Cortex of kidney (tissue), 1 donor: Measurements from ENCODE around the gene MAN2B1.
"Not testable (repeated sequence)": the region's sequence is repeated elsewhere in the genome, so short reads cannot be mapped to it uniquely, and the experiment has no call there.

Source experiments
- DNase-seq: peaks from one replicate; lab custom pipeline; 2025; lab: John Stamatoyannopoulos, UW

MAN2B1 gene

DNA sequence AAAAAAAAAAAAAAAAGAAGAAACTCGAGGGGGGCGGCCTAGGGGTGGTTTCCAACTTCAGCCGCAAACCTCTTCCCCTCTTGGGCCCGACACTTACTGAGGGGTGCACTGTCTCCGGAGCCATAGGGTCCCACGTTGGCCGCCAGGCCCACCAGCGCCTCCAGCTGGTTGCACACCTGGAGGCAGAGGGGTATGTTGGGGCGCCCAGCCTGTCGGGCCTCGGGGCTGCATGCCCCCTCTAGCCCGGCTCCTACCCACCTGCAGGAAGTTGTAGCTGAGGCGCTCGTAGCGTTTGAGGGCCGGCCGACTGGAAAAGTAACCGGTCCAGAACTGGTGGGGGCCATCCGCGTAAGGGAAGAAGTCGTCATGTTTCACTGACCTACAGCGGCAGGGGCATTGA lies 8.6 kb downstream of the MAN2B1 start:
- no peak for DNase-seq

DNA sequence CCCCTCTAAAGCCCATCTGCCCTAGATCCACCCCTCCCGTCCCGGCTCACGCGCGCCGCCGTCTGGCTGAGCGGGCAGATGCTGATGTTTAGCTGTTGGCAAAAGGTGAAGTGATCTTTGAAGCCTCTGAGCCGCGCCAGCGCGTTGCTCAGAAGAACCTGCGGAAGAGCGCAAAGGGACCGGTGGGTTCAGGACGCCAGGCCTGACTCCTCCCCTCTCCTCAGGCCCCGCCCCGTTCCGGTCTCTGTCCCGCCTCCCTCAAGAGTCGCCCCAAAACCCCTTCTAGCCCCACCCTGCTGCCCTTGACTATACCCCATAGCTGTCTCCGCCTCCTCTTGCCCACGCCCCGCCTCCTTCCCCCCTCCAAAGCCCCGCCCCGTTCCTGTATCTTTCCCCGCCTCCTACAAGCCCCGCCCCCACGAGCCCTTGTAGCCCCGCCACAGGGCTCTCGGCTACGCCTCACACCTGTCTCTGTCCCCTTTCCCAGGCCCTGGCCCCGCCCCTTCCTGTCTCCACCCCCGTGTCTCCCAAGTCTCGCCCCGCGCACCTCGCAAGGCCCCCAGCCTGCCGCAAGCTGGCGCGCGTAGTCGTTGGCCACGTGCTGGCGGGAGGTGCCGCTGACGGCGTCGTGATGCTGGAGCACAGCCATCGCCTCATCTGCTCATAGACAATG lies 9.5 kb downstream of the MAN2B1 start:
- DNase-seq, result no peak

DNA sequence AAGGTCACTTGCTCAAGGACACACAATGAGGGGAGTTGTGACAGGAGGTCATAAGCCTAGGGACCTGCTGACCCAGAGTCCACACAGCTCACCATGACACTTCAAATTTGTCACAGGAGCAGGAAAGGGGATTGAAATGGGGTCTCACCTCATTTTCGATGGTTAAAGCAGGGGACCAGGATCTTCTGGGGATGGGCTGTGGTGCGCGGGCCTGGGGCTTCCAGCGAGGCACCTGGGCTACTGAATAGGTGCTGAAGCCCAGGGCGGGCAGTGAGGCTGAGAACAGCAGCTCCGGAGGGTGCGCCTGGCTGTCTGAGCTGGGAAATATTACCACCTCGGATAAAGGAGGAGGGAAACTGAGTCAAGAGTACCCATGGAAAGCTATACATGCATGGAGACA lies 11.0 kb downstream of the MAN2B1 start:
- DNase-seq, result no peak

DNA sequence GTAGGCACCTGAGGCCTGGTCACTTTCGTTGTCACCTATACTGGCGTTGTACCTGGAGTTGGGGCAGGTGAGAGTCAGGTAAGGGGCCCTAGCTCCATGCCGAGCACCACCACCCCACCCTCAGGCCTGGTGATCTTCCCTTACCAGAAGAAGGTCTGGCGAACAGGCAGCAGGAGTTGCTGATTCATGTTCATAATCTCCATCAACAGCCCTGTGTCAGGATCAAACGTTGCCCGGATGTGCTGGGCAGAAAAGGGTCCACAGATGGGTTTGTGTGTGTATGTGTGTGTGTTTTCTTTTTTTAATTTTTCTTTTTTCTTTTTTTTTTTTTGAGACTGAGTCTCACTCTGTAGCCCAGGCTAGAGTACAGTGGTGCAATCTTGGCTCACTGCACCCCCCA lies 14.3 kb downstream of the MAN2B1 start:
- no peak for DNase-seq

DNA sequence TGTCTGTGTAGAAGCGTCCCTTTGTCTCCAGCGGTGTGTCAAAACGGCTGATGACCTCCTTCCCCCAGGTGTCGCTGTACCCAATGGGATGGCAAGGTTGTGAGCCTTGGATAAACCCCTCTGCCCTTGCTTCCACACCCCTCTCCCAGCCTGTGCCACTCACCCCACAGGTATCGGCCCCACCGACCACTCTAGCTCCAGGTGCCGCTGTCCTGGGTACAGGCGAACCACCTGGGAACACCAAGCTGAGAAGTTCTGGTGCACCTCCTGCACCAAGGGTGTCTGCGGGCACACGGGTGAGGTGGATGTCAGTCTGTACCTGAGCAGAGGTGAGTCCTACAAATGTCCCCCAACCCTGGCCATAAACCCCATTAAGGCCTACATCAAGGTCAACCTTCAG lies 16.6 kb downstream of the MAN2B1 start:
- no peak for DNase-seq

DNA sequence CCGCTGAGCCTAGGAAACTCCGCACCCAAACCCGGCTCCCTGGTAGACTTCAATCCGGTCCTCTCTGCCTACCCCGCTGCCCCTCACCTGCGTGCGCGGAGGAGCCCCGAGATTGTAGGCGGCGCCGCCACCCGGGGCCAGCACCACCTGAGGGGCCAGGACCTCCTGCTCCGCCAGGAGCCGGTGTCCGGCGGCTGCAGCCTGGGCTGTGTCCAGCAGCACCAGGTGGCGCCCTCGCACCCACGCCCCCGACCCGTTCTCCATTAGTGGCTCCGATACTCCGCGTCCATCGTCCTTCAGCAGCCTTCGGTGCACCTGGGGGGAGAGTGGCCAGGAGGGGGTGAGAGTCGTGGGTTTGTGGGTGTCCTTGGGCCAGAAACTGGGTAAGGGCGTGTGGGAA lies 18.5 kb downstream of the MAN2B1 start:
- no peak for DNase-seq

DNA sequence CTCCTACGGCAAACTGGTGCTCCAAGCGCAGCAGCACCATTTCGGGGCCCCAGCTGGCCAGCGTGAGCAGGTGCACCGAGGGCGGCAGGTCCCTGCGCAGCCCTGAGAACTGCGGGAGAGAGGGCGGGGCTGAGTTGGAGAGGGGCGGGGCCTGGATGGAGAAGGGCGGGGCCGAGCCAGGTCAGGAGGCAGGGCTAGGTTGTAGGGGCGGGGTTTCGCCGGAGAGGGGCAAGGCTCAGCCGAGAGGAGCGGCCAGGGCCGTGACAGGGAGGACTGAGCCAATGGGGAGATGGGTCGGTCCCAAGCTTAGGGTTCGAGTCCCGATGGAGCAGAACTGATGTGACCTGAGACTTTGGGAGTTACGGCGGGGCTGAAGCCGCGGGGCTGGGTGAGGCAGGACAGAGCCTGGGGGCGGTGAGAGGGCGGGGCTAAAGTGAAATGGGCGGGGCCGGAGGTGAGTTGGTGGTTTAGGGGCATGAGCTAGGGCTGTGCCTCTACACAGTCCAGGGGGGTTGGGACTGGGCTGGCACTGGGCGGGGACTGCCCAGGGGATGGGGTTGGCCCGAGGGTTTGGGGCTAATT lies 19.0 kb downstream of the MAN2B1 start:
- DNase-seq, result no peak

DNA sequence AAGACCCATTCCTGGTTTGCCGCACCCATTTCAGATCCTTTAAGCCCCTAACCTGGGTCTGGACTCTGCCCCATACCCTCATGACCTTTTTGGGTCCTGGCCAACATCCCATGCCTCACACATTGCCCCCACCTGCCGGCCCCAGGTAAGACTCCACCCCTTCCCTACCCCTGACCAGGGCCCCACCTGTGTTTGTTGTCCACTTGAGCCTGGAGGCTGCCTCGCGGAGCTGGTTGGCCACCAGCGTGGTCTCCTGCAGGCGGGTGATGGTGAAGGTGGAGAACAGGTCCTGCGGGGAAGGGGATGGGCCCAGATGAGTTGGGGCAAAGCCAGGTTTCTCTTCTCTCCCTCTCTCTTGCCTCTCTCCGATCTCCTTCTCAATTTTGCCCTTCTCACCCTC lies 19.5 kb downstream of the MAN2B1 start:
- DNase-seq, result no peak

DNA sequence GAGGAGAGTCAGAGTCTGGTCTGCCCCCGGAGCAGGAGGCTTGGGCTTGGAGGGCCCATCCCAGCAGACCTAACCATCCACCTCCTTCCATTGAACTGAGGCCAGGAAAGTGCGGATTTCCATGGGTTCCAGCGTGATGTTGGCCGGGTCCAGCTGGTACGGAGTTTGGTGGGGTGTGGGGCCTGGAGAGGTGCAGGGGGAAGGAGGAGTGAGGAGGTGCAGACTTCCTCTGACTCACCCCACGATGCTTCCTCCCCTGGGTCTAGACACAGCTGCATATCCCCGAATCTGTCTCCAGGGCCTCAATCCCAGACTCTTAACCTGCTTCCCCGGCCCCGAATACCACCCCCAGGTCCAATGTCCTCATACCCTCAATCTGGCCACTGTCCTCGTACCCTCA lies 20.0 kb downstream of the MAN2B1 start:
- no peak for DNase-seq

DNA sequence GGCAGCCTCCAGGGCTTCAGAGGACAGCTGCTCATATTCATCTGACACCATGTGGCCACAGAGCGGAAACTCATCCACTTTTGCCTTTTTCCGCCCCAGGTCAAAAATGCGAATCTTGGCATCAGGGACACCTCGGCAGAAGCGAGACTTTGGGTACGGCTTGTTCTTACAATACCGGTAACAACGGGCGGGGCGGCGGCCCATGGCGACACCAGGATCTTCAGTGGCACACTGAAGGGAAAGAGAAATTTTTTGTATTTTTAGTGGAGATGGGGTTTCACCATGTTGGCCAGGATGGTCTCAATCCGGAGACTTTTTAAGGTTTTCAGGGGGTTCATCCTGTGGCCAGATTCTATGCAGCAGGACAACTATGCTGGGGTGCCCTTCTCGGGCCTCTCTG lies 22.8 kb downstream of the MAN2B1 start:
- not testable (repeated sequence) for DNase-seq

DNA sequence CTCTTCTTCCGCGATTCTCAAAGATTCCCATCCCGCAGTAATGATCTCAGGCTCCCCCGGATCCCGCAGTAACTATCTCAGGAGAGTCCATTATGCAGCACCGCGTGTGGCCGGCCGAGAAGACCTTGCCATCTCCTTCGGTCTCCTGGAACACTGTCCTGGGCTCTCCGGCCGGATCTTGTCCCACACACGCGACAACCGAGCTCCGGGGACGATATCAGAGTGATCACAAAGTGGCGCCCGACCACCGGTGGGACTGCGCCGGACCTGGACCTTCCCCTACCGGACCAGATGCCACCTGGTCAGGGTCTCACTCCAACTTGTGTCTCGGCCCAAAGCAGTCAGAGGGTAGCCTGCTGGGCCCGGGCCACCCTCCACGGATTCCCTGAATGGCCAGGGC lies 24.0 kb downstream of the MAN2B1 start:
- DNase-seq, result no peak

DNA sequence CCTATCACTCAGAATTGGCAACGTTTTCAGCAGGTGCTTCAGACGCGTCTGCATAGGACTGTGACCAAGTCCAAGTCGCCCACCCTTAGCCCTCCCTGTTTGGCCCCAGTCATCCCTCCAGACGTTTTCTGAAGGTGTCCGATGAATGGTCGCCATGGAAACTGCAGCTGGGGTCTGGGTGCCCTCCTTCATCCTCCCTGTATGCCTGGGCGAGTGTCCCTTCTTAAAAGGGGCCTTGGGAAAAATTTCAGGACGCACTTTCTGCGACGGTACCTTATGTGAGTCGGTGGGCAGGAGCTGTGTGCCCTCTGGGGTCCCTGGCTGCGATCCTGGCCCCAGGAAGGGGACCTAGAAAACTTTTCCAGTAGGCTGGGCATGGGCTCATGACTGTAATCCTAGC lies 25.1 kb downstream of the MAN2B1 start:
- no peak for DNase-seq

DNA sequence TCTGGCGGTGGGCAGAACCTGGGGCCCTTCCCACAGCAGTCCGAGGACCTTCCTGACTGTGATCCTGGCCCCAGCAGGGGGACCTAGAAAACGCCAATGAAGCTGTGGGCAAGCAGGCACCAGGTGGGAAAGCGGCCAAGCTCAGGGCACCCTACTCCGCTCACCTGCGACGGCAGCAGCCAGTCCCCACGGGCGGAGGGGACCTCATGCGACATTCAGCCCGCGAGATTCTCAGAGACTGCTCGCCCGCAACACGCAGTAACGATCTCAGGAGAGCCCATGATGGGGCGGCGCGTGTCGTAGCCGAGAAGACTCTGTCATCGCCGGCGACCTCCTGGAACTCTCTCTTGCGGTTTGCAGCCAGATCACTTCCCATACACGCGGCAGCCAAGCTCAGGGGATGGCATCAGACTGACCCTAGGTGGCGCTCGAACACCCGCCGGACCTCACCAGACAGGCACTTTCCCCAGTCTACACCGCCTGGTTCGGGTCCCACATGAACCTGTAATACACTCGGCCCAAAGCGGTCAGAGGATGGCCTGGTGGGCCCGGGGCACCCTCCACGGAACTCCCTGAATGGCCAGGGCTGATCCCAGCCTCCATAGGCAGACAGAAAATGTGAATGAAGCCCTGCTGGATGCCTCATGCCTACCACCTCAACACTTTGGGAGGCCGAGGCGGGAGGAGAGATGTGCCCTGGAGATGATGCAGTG lies 26.5 kb downstream of the MAN2B1 start:
- no peak for DNase-seq

DNA sequence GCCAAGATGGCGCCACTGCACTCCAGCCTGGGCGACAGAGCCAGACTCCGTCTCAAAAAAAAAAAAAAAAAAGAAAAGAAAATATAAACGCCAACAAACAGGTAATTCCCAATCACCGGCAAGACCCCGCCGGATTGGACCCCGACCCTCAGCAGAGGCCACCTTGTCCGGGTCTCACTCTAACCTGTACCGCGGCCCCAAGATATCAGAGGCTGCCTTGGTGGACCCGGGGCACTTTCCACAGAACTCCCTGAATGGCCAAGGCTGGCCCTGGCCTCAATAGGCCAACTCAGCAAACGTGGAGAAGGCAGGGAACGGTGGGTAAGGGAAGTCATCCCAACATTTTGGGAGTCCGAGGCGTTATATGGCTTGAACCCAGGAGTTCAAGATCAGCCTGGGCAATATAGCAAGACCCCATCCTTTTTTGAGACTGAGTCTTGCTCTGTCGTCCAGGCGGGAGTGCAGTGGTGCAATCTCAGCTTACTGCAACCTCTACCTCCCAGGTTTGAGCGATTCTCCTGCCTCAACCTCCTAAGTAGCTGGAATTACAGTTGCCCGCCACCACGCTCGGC lies 27.8 kb downstream of the MAN2B1 start:
- no peak for DNase-seq

DNA sequence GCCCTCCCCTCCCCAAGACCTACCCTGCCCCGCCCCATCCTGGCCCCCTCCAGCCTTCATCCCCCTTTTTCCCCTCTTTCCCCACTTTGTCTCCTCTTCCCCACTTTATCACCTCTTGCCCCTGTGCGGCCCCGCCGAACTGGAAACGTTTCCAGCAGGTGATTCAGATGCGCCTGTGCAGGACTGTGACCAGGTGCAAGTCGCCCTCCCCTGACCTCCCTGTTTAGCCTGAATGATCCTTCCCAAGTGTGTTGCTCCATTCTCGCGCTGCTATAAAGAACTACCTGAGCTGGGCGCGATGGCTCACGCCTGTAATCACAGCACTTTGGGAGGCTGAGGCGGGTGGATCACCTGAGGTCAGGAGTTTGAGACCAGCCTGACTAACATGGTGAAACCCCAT lies 29.9 kb downstream of the MAN2B1 start:
- no peak for DNase-seq

DNA sequence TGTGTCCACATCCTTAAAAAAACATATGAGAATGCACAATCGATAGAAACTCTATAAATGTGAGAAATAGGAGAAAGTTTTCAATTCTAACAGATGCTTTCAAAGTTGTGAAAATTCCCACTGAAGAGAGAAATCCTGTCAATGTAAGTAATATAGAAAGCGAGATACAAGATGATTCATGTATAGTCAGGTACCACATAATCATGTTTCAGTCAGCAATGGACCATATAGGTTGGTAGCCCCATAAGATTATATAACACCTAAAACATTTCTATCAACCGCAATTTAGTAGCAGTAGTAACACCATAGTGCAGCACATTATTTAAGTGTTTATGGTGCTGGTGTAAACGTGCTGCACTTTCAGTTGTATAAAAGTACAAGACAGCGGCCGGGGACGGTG lies 37.3 kb downstream of the MAN2B1 start:
- DNase-seq, result no peak

DNA sequence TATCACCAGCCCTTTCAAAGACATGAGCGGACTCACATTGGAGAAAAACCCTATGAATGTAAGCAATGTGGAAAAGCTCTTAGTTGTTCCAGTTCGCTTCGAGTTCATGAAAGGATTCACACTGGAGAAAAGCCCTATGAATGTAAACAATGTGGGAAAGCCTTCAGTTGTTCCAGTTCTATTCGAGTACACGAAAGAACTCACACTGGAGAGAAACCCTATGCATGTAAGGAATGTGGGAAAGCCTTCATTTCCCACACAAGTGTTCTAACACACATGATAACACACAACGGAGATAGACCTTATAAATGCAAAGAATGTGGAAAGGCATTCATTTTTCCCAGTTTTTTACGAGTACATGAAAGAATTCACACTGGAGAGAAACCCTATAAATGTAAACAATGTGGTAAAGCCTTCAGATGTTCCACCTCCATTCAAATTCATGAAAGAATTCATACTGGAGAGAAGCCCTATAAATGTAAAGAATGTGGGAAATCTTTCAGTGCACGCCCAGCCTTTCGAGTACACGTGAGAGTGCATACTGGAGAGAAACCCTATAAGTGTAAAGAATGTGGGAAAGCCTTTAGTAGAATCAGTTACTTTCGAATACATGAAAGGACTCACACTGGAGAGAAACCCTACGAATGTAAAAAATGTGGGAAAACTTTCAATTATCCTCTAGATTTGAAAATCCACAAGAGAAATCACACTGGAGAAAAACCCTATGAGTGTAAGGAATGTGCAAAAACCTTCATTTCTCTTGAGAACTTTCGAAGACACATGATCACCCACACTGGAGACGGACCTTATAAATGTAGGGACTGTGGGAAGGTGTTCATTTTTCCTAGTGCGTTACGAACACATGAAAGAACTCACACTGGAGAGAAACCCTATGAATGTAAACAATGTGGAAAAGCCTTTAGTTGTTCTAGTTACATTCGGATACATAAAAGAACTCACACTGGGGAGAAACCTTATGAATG lies 38.2 kb downstream of the MAN2B1 start:
- no peak for DNase-seq

DNA sequence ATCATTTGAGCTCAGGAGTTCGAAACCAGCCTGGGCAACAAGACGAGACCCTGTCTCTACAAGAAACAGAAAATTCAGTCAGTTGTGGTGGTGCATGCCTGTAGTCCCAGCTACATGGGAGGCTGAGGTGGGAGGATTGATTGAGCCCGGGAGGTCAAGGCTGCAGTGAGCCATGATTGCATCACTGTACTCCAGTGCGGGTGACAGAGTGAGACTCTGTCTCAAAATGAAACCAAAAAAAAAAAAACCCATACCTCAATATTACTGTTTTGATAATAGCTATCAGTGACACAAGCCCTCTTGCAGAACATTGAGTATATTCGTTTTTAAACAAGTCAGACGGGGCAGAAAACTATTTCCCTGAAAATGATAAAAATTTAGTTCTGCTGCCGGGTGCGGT lies 39.6 kb downstream of the MAN2B1 start:
- DNase-seq, result no peak

DNA sequence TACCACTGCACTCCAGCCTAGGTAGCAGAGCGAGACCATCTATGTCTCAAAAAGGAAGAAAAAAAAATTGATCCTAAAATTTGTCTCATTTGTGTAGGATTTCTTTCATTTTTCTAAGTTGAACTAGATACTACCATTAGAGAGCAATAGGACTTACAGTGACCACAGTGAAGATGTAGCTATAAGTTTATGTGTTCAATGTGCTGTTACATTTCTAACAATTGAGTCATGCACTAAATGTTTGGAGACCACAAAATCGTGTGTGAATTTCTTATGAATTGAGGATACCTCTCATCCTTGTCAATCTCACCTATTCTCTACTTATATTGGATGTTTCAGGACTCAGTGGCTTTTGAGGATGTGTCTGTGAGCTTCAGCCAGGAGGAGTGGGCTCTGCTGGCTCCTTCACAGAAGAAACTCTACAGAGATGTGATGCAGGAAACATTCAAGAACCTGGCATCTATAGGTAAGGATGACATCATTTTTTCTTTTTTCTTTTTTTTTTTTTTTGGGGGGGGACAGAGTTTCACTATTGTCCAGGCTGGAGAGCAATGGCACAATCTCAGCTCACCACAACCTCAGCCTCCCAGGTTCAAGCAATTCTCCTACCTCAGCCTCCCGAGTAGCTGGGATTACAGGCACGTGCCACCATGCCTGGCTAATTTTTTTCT lies 43.0 kb downstream of the MAN2B1 start:
- no peak for DNase-seq

DNA sequence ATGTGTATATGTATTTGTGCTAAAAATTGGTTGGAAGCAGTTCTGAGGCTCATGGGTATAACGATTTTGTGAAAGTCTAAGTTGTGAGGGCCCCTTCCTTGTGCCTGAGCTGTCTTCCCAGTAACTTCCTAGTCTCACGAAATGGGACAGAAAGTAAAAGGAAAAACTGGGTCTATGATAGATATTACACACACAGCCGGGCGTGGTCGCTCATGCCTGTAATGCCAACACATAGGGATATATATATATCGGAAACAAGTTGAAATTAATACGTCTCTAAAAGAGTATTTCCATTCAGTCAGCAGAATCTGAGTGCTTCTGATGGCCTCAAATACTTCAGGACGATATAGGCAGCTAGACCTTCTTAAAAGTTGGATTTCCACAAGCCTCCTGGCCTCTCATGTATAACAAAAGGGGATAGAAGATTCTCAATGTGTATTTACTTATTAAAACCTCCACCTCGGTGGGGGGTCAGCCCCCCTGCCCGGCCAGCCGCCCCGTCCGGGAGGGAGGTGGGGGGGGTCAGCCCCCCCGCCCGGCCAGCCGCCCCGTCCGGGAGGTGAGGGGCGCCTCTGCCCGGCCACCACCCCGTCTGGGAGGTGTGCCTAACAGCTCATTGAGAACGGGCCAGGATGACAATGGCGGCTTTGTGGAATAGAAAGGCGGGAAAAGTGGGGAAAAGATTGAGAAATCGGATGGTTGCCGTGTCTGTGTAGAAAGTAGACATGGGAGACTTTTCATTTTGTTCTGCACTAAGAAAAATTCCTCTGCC lies 45.1 kb downstream of the MAN2B1 start:
- DNase-seq, result not testable (repeated sequence)

DNA sequence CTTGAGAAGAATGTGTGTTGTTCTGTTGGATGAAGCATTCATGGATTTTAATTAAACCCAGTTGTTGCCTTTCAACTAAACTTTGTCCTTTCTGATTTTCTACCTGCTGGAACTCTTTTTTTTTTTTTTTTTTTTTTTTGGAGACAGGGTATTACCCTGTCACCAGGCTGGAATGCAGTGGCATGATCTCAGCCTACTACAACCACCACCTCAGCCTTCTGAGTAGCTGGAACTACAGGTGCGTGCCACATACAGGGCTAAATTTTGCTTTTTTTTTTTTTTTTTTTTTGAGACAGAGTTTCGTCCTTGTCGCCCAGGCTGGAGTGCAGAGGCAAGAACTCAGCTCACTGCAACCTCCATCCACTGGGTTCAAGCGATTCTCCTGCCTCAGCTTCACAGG lies 48.9 kb downstream of the MAN2B1 start:
- no peak for DNase-seq
